Hematopoietic multipotent progenitor cell treated with erythropoietin and hydrocortisone succinate and interleukin-3 and kit ligand, for 4 days (in vitro differentiated cells): ENCODE data around the gene ZFHX3.
A peak's percentile ranks its signal among the peaks of the same experiment; 100 is the strongest.

ENCODE experiments used
- DNase-seq: peaks from one replicate; pipeline ENCODE4 v3.0.0-alpha.2; 2015

ZFHX3 gene

GRCh38 chr16:72924927-72925630 is 122.8 kb downstream of the ZFHX3 start:
- no peak for DNase-seq

GRCh38 chr16:72924537-72924926 is 123.4 kb downstream of the ZFHX3 start:
- no peak for DNase-seq

GRCh38 chr16:72923757-72924156 is 124.2 kb downstream of the ZFHX3 start:
- no peak for DNase-seq

- DNase-seq = peak; percentile 25
Observed at GRCh38 chr16:72922714-72923113, 125.2 kb downstream of the ZFHX3 start.

GRCh38 chr16:72921620-72922019 is 126.3 kb downstream of the ZFHX3 start:
- DNase-seq = peak; percentile 39

- peak; percentile 81 for DNase-seq
Observed at GRCh38 chr16:72921106-72921505, 126.8 kb downstream of the ZFHX3 start.

- no peak for DNase-seq
Observed at GRCh38 chr16:72917051-72917450, 130.9 kb downstream of the ZFHX3 start.

- no peak for DNase-seq
Observed at GRCh38 chr16:72915331-72915730, 132.6 kb downstream of the ZFHX3 start.

GRCh38 chr16:72913551-72913950 is 134.4 kb downstream of the ZFHX3 start:
- no peak for DNase-seq

- no peak for DNase-seq
Observed at GRCh38 chr16:72911971-72912370, 136.0 kb downstream of the ZFHX3 start.

GRCh38 chr16:72910875-72911274 is 137.1 kb downstream of the ZFHX3 start:
- no peak for DNase-seq

GRCh38 chr16:72910381-72910780 is 137.5 kb downstream of the ZFHX3 start:
- no peak for DNase-seq

- DNase-seq = peak; percentile 31
Observed at GRCh38 chr16:72909196-72909595, 138.7 kb downstream of the ZFHX3 start.

- peak; percentile 70 for DNase-seq
Observed at GRCh38 chr16:72908362-72909167, 139.4 kb downstream of the ZFHX3 start.

GRCh38 chr16:72905581-72905980 is 142.3 kb downstream of the ZFHX3 start:
- DNase-seq = no peak

GRCh38 chr16:72903176-72903575 is 144.8 kb downstream of the ZFHX3 start:
- DNase-seq = no peak

GRCh38 chr16:72902206-72902605 is 145.7 kb downstream of the ZFHX3 start:
- DNase-seq = no peak

- DNase-seq = no peak
Observed at GRCh38 chr16:72901000-72901627, 146.8 kb downstream of the ZFHX3 start.

GRCh38 chr16:72898216-72898825 is 149.6 kb downstream of the ZFHX3 start:
- DNase-seq = no peak

GRCh38 chr16:72897707-72898106 is 150.2 kb downstream of the ZFHX3 start:
- DNase-seq = no peak

- DNase-seq = no peak
Observed at GRCh38 chr16:72896485-72897118, 151.3 kb downstream of the ZFHX3 start.

- no peak for DNase-seq
Observed at GRCh38 chr16:72895951-72896350, 152.0 kb downstream of the ZFHX3 start.
